AG09309 (cell line): ENCODE data around the gene LAMA2.

Experiments
- DNase-seq: peaks from one replicate; pipeline ENCODE4 v3.0.0-alpha.2; 2010; ENCODE audit warnings: low read depth
- H3K4me3 ChIP-seq: 2 replicates; pipeline ENCODE4 v1.5.1; 2011; ENCODE audit warnings: mild to moderate bottlenecking, low read depth, low read length, moderate library complexity; ENCODE audit not compliant: control insufficient read depth
- CTCF ChIP-seq: IDR thresholded peaks from 2 replicates; pipeline ENCODE4 v1.5.1; 2011; ENCODE audit warnings: mild to moderate bottlenecking, low read depth, low read length, inconsistent platforms; ENCODE audit not compliant: insufficient read depth, control insufficient read depth; ENCODE audit errors: missing control alignments

The LAMA2 gene

DNA sequence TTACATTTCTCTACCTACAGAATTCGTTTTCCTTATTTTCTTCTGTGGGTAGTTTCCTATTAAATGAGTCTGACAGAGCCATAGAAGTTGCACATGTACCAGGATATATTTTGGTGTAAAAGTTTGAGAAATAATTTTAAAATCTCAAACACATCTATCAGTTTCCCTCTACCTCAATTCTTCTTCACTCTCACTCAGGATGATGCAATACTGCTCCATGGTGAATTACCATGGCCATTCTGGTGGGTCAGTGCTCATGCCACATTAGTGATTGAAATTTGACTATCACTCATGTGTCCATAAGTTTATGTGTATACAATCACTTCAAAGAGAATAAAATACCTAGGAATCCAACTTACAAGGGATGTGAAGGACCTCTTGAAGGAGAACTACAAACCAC lies 675.3 kb downstream of the LAMA2 start:
- H3K4me3 ChIP-seq: no peak overlapping the region
- no peak for DNase-seq
- no peak for TF ChIP-seq CTCF

GRCh38 chr6:129565366-129565765 lies 682.4 kb downstream of the LAMA2 start:
- no peak for DNase-seq
- H3K4me3 ChIP-seq: no peak overlapping the region
- TF ChIP-seq CTCF: no peak

GRCh38 chr6:129565811-129566210 lies 682.9 kb downstream of the LAMA2 start:
- no peak for DNase-seq
- no peak overlapping the region for H3K4me3 ChIP-seq
- no peak for TF ChIP-seq CTCF
